H9 (cell line): ENCODE data around the gene MRI1. TPM values are rescaled to one million over a fixed set of nuclear protein-coding genes. Genes with fewer than 3 reads are reported as not detected.
"Not testable (repeated sequence)": the region's sequence is repeated elsewhere in the genome, so short reads cannot be mapped to it uniquely, and the experiment has no call there.

Source experiments
- DNase-seq: peaks from one replicate; pipeline ENCODE4 v3.0.0-alpha.2; 2017
- H2AFZ ChIP-seq: one replicate; pipeline ENCODE4 v1.6.1; 2013; ENCODE audit warnings: mild to moderate bottlenecking, low read length, control low read depth, moderate library complexity
- H2AK5ac ChIP-seq: 2 replicates; pipeline ENCODE4 v1.6.1; 2013; ENCODE audit warnings: low read length, control low read depth, mixed read lengths; ENCODE audit not compliant: insufficient read length
- H2BK120ac ChIP-seq: one replicate; pipeline ENCODE4 v1.6.1; 2013; ENCODE audit warnings: low read depth, mild to moderate bottlenecking, low read length, control low read depth, inconsistent platforms; ENCODE audit not compliant: poor library complexity, severe bottlenecking
- H2BK12ac ChIP-seq: 2 replicates; pipeline ENCODE4 v1.6.1; 2013; ENCODE audit warnings: low read length, control low read depth, mixed read lengths, low read depth; ENCODE audit not compliant: insufficient read length
- H2BK15ac ChIP-seq: 2 replicates; pipeline ENCODE4 v1.6.1; 2013; ENCODE audit warnings: low read depth, low read length, control low read depth
- H2BK20ac ChIP-seq: one replicate; pipeline ENCODE4 v1.6.1; 2013; ENCODE audit warnings: low read depth, mild to moderate bottlenecking, low read length, control low read depth, inconsistent platforms; ENCODE audit not compliant: poor library complexity, severe bottlenecking
- H2BK5ac ChIP-seq: 2 replicates; pipeline ENCODE4 v1.6.1; 2013; ENCODE audit warnings: low read length, control low read depth, mixed read lengths; ENCODE audit not compliant: insufficient read length
- H3K14ac ChIP-seq: 2 replicates; pipeline ENCODE4 v1.6.1; 2013; ENCODE audit warnings: low read length, control low read depth; ENCODE audit not compliant: insufficient read depth
- H3K18ac ChIP-seq: 2 replicates; pipeline ENCODE4 v1.6.1; 2013; ENCODE audit warnings: low read depth, mild to moderate bottlenecking, mixed read lengths, low read length, control low read depth; ENCODE audit not compliant: insufficient read length
- H3K23ac ChIP-seq: 2 replicates; pipeline ENCODE4 v1.6.1; 2013; ENCODE audit warnings: low read length, control low read depth, mixed read lengths, low read depth; ENCODE audit not compliant: insufficient read length
- H3K23me2 ChIP-seq: 2 replicates; pipeline ENCODE4 v1.6.1; 2013; ENCODE audit warnings: low read depth, mild to moderate bottlenecking, mixed read lengths, low read length, control low read depth; ENCODE audit not compliant: insufficient read length, poor library complexity, severe bottlenecking
- H3K27ac ChIP-seq: 2 replicates; pipeline ENCODE4 v1.5.1; 2013; ENCODE audit warnings: low read length, control low read depth, mixed read lengths, low read depth; ENCODE audit not compliant: insufficient read length
- H3K27me3 ChIP-seq: 2 replicates; pipeline ENCODE4 v1.6.1; 2013; ENCODE audit warnings: low read length, control low read depth, inconsistent platforms; ENCODE audit not compliant: insufficient read depth
- H3K4ac ChIP-seq: 2 replicates; pipeline ENCODE4 v1.6.1; 2013; ENCODE audit warnings: low read depth, mild to moderate bottlenecking, control low read depth, inconsistent platforms, low read length, moderate library complexity
- H3K4me1 ChIP-seq: 2 replicates; pipeline ENCODE4 v1.6.1; 2013; ENCODE audit warnings: low read length, control low read depth, inconsistent platforms; ENCODE audit not compliant: insufficient read depth
- H3K4me2 ChIP-seq: 2 replicates; pipeline ENCODE4 v1.6.1; 2013; ENCODE audit warnings: low read length, control low read depth, mixed read lengths; ENCODE audit not compliant: insufficient read length, insufficient read depth
- H3K56ac ChIP-seq: 2 replicates; pipeline ENCODE4 v1.6.1; 2013; ENCODE audit warnings: low read depth, mild to moderate bottlenecking, mixed read lengths, low read length, control low read depth; ENCODE audit not compliant: insufficient read length
- H3K79me1 ChIP-seq: 2 replicates; pipeline ENCODE4 v1.6.1; 2013; ENCODE audit warnings: low read depth, mild to moderate bottlenecking, moderate library complexity, low read length, control low read depth, inconsistent platforms; ENCODE audit not compliant: insufficient read depth, poor library complexity, severe bottlenecking
- H3K79me2 ChIP-seq: 2 replicates; pipeline ENCODE4 v1.6.1; 2013; ENCODE audit warnings: low read length, control low read depth, inconsistent platforms; ENCODE audit not compliant: insufficient read depth
- H3K9ac ChIP-seq: 2 replicates; pipeline ENCODE4 v1.6.1; 2013; ENCODE audit warnings: low read length, control low read depth, mixed read lengths; ENCODE audit not compliant: insufficient read length; ENCODE audit errors: extremely low read depth
- H3K9me3 ChIP-seq: one replicate; pipeline ENCODE4 v1.6.1; 2013; ENCODE audit warnings: low read depth, low read length, inconsistent platforms; ENCODE audit not compliant: control insufficient read depth
- H3T11ph ChIP-seq: one replicate; pipeline ENCODE4 v1.6.1; 2013; ENCODE audit warnings: mild to moderate bottlenecking, low read length, control low read depth, inconsistent platforms
- H4K20me1 ChIP-seq: one replicate; pipeline ENCODE4 v1.6.1; 2013; ENCODE audit not compliant: control insufficient read depth, insufficient read length, insufficient read depth
- H4K5ac ChIP-seq: 2 replicates; pipeline ENCODE4 v1.6.1; 2013; ENCODE audit warnings: low read depth, mild to moderate bottlenecking, mixed read lengths, low read length, control low read depth; ENCODE audit not compliant: insufficient read length
- H4K8ac ChIP-seq: replicated peaks from 2 replicates; pipeline ENCODE4 v1.6.1; 2013; ENCODE audit warnings: low read length, control low read depth, mixed read lengths, low read depth; ENCODE audit not compliant: insufficient read length
- H4K91ac ChIP-seq: 2 replicates; pipeline ENCODE4 v1.6.1; 2013; ENCODE audit warnings: low read depth, mild to moderate bottlenecking, moderate library complexity, mixed read lengths, low read length, control low read depth; ENCODE audit not compliant: insufficient read length
- H3K27ac Mint-ChIP-seq, 3 experiments: 2 replicates in 2 of 3; 3 replicates in 1 of 3; pipeline ENCODE4 v1.8.0; 2020 to 2021; ENCODE audit warnings: mixed read lengths in 3 of 3, mild to moderate bottlenecking in 1 of 3, moderate library complexity in 1 of 3
- H3K27me3 Mint-ChIP-seq: 2 replicates; pipeline ENCODE4 v1.8.0; 2021; ENCODE audit warnings: low read depth, mild to moderate bottlenecking, moderate library complexity, mixed read lengths
- H3K36me3 Mint-ChIP-seq, 3 experiments: 2 replicates in 2 of 3; 3 replicates in 1 of 3; pipeline ENCODE4 v1.8.0; 2020 to 2021; ENCODE audit warnings: low read depth in 3 of 3, mixed read lengths in 3 of 3; ENCODE audit not compliant: insufficient read depth in 1 of 3
- H3K4me1 Mint-ChIP-seq, 2 experiments: 2 replicates each; pipeline ENCODE4 v1.8.0; 2020; ENCODE audit warnings: mixed read lengths in 2 of 2
- H3K4me3 Mint-ChIP-seq, 2 experiments: 2 replicates in 1 of 2; 3 replicates in 1 of 2; pipeline ENCODE4 v1.8.0; 2020 to 2021; ENCODE audit warnings: mild to moderate bottlenecking in 2 of 2, mixed read lengths in 2 of 2, moderate library complexity in 1 of 2
- H3K9me3 Mint-ChIP-seq, 2 experiments: 2 replicates in 1 of 2; 3 replicates in 1 of 2; pipeline ENCODE4 v1.8.0; 2020; ENCODE audit warnings: mild to moderate bottlenecking in 2 of 2, mixed read lengths in 2 of 2, moderate library complexity in 1 of 2
- WGBS: extraction: QIAGEN DNeasy Blood & Tissue Kit; methylation state at CpG from one replicate; pipeline ENCODE4 v1.1.7; 2013; ENCODE audit warnings: missing lambda C conversion rate, low lambda C conversion rate, mixed read lengths; ENCODE audit not compliant: insufficient read length; ENCODE audit errors: extremely low coverage; 5-methylcytosine and 5-hydroxymethylcytosine counted together
- total RNA-seq: library from RNA; stranded (reverse); gene quantifications from 2 replicates; pipeline ENCODE4 v1.2.1, GENCODE V29; 2021
- TF ChIP-seq, protein P1 (sequence below): fragments of 200-600 bp; sonication (generic); conservative IDR thresholded peaks from 3 replicates; pipeline ENCODE4 v1.8.0; 2021; ENCODE audit warnings: antibody characterized with exemption, mild to moderate bottlenecking

The MRI1 gene
- total RNA-seq, 1 experiment from 2014 or later = 19.5 TPM

DNA sequence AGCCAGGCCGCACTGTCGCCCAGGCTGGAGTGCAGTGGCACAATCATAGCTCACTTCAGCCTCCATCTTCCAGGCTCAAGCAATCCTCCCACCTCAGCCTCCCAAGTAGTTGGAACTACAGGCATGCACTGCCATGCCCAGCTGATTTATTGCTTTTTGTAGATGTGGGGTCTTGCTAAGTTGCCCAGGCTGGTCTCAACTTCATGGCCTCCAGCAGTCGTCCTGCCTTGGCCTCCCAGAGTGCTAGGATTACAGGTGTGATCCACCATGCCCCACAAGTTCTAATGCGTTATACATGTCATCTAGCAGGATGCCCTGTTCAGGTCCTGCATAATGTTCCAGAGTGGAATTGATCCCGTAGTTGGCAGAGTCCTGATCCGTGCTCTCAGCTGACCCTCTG is 14.5 kb downstream of the MRI1 start:
- H3K23ac ChIP-seq = no peak overlapping the region
- H3K4me3 Mint-ChIP-seq = peak overlapping the region in 1 of 2 experiments; percentile 5; a peak in 1 of 5 replicates

DNA sequence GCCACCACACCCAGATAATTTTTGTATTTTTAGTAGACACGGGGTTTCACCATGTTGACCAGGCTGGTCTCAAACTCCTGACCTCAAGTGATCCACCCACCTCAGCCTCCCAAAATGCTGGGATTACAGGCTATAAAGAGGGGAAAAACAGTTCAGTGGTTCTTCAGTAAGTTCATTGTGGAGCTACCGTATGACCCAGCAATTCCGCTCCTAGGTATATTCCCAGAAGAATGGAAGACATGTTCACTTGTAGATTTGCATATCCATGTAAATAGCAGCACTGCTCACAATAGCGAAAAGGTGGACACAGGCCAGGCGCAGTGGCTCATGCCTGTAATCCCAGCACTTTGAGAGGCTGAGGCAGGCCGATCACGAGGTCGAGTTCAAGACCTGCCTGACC is 15.5 kb downstream of the MRI1 start:
- H3K27ac Mint-ChIP-seq, H3K23me2 ChIP-seq, H2BK5ac ChIP-seq, H2BK12ac ChIP-seq, H3K9ac ChIP-seq, H4K8ac ChIP-seq, H3K79me1 ChIP-seq, DNase-seq, H3K9me3 Mint-ChIP-seq, H3K18ac ChIP-seq, H3K4me2 ChIP-seq, H3K27ac ChIP-seq, H4K20me1 ChIP-seq, H3K56ac ChIP-seq, H3K23ac ChIP-seq, H2BK120ac ChIP-seq, H2BK20ac ChIP-seq, H3T11ph ChIP-seq, H3K27me3 Mint-ChIP-seq, H3K4me1 ChIP-seq, H3K4me3 Mint-ChIP-seq, H3K4ac ChIP-seq, H2AK5ac ChIP-seq, H3K9me3 ChIP-seq, H2BK15ac ChIP-seq, H3K14ac ChIP-seq, H4K91ac ChIP-seq, H3K27me3 ChIP-seq, H2AFZ ChIP-seq, H4K5ac ChIP-seq: not testable (repeated sequence)
- no CpG with 5 or more reads among the region's 8 CpGs for WGBS
- H3K79me2 ChIP-seq = peaks cover 11% of the 10 kb centered on the region; the same call in 1 of the 2 replicates
- Mint-ChIP-seq H3K36me3 (peaks cover 35 to 43% (median 42%) of the 10 kb centered on the region in 3 experiments), H3K4me1 (peaks cover 12 to 20% of the 10 kb centered on the region in 2 experiments)

More for the DNA sequence above, 14.5 kb downstream of the MRI1 start:
- no peaks in the 10 kb centered on the region for H4K20me1 ChIP-seq
- no peak overlapping the region for H2AK5ac ChIP-seq
- peaks cover 1% of the 10 kb centered on the region; the same call in 1 of the 2 replicates for H3K27me3 Mint-ChIP-seq
- peaks cover 35 to 48% (median 43%) of the 10 kb centered on the region in 3 experiments for H3K36me3 Mint-ChIP-seq
- TF ChIP-seq, protein P1, sequence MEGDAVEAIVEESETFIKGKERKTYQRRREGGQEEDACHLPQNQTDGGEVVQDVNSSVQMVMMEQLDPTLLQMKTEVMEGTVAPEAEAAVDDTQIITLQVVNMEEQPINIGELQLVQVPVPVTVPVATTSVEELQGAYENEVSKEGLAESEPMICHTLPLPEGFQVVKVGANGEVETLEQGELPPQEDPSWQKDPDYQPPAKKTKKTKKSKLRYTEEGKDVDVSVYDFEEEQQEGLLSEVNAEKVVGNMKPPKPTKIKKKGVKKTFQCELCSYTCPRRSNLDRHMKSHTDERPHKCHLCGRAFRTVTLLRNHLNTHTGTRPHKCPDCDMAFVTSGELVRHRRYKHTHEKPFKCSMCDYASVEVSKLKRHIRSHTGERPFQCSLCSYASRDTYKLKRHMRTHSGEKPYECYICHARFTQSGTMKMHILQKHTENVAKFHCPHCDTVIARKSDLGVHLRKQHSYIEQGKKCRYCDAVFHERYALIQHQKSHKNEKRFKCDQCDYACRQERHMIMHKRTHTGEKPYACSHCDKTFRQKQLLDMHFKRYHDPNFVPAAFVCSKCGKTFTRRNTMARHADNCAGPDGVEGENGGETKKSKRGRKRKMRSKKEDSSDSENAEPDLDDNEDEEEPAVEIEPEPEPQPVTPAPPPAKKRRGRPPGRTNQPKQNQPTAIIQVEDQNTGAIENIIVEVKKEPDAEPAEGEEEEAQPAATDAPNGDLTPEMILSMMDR = no peak
- H2BK15ac ChIP-seq = no peak overlapping the region
- H4K5ac ChIP-seq = no peak overlapping the region
- no peak overlapping the region for H3K27ac Mint-ChIP-seq
- H4K8ac ChIP-seq = no peak overlapping the region
- H4K91ac ChIP-seq = no peak overlapping the region
- H2BK5ac ChIP-seq = no peak overlapping the region
- peaks cover 5% of the 10 kb centered on the region for H3K4me1 ChIP-seq
- H3T11ph ChIP-seq = no peak overlapping the region
- no peak overlapping the region for H3K14ac ChIP-seq
- no peak overlapping the region for H3K56ac ChIP-seq
- no peak overlapping the region for H2AFZ ChIP-seq
- H3K79me1 ChIP-seq = no peaks in the 10 kb centered on the region
- H3K9me3 Mint-ChIP-seq = no peaks in the 10 kb centered on the region; a peak in 1 of 5 replicates
- peaks cover 13 to 17% of the 10 kb centered on the region in 2 experiments for H3K4me1 Mint-ChIP-seq
- no peak overlapping the region for H3K4me2 ChIP-seq
- DNase-seq = no peak
- no peak overlapping the region for H2BK12ac ChIP-seq
- H3K23me2 ChIP-seq = no peaks in the 10 kb centered on the region
- H3K9ac ChIP-seq = no peak overlapping the region
- H3K79me2 ChIP-seq = peaks cover 11% of the 10 kb centered on the region; the same call in 1 of the 2 replicates
- no peak overlapping the region for H2BK120ac ChIP-seq
- H3K27ac ChIP-seq = no peak overlapping the region
- no CpG with 5 or more reads among the region's 6 CpGs for WGBS
- no peaks in the 10 kb centered on the region for H3K27me3 ChIP-seq
- H2BK20ac ChIP-seq = no peak overlapping the region
- no peaks in the 10 kb centered on the region for H3K9me3 ChIP-seq
- no peak overlapping the region for H3K4ac ChIP-seq
- no peak overlapping the region for H3K18ac ChIP-seq
